Kidney glomerular epithelial cell (primary cell): ENCODE measurements around the gene OTULINL.
"Not testable (repeated sequence)": the region's sequence is repeated elsewhere in the genome, so short reads cannot be mapped to it uniquely, and the experiment has no call there.

ENCODE experiments used
- DNase-seq: peaks from one replicate; lab custom pipeline; 2025; lab: John Stamatoyannopoulos, UW

OTULINL gene

DNA sequence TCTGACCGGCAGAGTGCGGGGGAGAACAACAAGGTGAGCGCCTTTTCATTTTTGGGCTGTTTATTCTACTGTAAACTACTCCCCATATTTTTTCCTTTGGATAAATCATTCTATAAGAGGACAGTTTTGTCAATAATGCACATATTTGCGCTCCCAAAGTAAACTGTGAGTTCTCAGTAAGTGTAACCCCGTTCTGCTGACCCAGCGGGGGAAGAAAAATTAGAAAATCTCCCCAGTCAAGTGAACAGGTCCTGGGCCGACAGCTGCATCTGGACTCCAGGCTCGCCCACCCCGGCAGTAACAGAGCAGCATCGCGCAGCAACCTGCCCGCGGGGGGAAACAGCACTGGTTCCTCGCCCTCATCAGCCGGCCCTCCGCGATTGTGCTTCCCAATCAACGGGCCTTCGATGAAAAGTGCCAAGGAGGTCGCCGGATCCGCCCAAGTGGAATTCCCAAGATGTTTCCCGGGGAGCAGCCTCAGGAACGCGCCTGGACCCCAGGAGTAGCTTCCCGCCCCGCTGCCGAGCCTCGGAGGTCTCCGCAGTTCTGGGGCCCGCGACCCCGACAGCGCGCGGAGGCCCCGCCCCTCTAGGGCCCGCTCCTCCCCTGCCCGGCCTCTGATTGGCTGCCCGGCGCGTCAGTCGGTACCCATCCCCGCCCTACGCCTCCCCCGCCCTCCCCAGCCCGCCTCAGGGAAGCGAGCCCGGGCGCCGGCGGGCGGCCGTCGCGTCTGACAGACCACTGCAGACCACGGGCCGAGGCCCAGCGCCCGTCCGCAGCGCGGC is at the start of gene OTULINL:
Gene OTULINL, plus strand, starts transcription at position 687 of the 785 bp plus-strand sequence. CDS start 103 bp downstream, outside the sequence.
- DNase-seq, result peak; percentile 44

DNA sequence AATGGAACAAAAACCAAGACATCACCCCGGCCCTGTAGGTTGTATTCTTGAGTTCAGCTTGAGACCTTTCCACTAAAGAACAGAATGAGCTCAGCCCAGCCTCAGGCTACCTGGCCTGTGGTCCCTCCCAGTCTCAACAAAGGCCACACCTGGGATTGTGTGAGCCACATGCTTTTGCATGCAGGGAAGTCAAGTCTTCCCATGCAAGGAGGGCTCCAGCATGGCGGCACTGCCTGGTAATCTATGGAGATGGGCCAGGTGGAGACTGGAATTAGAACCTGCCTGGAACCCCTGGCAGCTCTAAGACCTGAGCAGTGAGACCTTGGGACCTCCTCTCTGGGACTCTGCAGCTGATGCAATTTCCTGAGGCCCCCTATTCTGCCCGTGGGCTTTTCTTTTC is 49.4 kb upstream of the OTULINL start:
- no peak for DNase-seq

DNA sequence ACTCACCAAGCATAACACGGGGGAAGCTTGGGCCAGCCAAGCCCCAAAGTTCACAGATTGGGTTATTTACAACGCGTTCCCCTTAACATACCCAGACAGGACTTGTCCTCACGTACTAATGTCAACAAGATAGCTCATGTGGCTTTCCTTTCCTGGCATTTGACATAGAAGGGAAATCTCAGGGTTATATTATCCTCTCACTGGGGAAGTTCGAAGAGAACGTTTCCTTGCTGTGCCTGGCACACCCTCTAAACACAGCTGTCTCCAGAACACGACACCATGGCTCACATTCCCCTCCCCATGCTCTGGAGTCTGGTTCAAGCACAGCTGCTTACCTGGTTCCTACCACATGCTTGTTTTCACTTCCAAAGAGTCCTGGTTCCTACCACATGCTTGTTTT is 46.8 kb upstream of the OTULINL start:
- DNase-seq, result no peak

GRCh38 chr5:14545308-14545707 is 36.3 kb upstream of the OTULINL start:
- no peak for DNase-seq

DNA sequence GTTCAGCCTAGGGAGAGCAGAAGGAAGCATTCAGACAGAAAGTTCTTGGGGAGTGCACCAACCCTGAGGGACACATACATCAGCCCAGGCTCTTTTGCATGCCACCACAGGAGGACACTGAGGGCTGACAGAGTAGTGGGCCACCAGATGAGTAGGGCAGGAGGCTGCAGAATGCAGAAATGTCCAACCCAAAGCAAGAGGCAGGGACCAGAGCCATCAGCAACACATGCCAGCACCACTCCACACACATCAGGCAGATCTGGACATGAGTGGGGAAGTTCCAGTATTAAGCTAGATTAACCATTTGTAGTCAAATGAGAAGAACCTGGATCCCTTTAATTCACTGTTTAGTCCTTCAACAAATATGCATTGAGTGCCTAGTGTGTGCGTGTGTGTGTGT is 35.7 kb upstream of the OTULINL start:
- DNase-seq, result no peak

- no peak for DNase-seq
Observed at GRCh38 chr5:14547666-14548065, 33.9 kb upstream of the OTULINL start.

- DNase-seq, result no peak
Observed at GRCh38 chr5:14551211-14551610, 30.4 kb upstream of the OTULINL start.

GRCh38 chr5:14552017-14552416 is 29.6 kb upstream of the OTULINL start:
- DNase-seq, result no peak

DNA sequence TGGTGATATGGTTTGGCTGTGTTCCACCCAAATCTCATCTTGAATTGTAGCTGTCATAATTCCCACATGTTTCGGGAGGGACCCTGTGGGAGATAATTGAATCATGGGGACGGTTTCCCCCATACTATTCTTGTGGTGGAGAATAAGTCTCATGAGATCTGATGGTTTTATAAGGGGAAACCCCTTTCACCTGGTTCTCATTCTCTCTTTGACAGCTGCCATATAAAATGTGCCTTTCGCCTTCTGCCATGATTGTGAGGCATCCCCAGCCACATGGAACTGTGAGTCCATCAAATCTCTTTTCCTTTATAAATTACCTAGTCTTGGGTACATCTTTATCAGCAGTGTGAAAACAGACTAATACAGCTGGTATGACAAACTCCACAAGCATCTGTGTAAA is 27.3 kb upstream of the OTULINL start:
- not testable (repeated sequence) for DNase-seq

DNA sequence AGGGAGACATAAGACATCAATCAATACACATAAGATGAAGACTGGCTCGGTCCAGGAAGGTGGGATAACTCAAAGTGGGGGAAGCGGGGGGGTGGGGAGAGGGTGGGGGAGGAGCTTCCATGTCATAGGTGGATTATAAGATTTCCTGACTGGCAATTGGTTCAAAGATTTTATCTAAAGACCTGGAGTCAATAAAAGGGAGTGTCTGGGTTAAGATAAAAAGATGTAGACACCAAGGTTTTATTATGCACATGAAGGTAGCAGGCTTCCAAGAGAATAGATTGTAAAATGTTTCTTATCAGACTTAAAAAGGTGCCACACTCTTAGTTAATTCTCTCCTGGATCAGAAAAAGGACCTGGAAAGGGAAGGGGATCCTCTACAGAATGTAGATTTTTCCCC is 25.6 kb upstream of the OTULINL start:
- no peak for DNase-seq

DNA sequence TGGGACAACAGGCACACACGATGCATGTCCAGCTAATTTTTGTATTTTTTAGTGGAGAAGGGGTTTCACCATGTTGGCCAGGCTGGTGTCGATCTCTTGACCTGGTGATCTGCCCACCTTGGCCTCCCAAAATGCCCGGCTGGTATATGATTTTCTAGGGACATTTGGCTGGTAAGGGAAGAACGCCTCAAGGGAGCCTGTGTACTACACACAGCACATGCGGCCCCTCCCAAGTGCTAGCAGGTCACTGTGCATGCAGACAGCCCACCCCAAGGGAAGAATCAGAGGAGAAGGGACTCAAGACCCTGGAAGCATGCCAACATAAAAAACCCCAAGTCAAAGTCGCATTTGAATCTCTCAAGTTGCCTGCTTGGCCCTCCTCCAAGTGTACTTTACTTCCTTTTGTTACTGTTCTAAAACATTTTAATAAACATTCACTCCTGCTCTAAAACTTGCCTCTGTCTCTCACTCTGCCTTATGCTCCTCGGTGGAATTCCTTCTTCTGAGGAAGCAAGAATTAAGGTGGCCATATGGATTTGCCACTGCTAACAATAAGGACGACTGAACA is 24.3 kb upstream of the OTULINL start:
- DNase-seq, result no peak

DNA sequence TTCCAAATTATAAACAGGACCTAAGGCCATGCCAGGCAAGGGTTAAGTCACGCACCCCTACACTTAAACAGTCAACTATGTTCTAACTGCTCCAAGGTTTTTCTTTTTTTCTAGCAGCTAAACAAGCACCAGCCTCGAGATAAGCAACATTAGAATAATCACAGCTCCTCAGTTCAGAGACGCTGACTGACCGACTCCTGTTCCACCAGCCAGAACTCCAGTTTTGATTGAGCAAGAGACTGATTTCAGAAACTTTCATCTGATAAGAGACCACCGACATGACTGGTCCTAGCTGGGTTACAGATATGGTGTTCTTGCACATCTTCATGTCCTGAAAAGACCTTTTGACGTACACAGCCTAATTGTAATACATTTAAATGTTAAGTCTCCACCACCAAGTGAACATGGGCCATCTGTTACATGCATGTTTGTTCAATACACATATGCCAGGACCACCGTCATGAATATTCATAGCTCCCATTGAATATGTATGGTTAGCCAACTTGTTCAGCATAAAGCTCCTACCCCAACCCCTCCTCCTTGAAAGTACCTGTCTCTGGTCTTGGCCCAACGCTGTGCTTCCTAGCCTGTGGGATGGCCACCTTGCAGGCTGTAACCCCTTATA is 23.7 kb upstream of the OTULINL start:
- DNase-seq, result no peak

- DNase-seq, result no peak
Observed at GRCh38 chr5:14560091-14560595, 21.4 kb upstream of the OTULINL start.

DNA sequence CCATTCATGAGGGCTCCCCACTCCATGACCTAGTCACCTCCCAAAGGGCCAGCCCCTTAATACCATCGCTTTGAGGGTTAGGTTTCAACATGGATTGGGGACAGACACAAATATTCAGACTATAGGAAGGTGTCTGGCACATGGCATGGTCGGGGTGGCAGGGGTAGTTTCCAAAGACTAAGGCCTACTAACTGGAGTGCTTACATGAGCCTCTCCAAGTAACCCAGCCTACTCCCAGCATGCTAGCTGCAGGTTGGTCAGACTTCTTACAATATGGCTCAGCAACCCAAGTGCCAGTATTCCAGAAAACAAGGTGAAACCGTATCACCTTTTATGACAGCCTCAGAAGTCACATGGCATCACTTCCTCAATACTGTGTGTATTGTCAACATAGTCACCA is 19.9 kb upstream of the OTULINL start:
- DNase-seq, result no peak

GRCh38 chr5:14568333-14568732 is 13.3 kb upstream of the OTULINL start:
- no peak for DNase-seq

DNA sequence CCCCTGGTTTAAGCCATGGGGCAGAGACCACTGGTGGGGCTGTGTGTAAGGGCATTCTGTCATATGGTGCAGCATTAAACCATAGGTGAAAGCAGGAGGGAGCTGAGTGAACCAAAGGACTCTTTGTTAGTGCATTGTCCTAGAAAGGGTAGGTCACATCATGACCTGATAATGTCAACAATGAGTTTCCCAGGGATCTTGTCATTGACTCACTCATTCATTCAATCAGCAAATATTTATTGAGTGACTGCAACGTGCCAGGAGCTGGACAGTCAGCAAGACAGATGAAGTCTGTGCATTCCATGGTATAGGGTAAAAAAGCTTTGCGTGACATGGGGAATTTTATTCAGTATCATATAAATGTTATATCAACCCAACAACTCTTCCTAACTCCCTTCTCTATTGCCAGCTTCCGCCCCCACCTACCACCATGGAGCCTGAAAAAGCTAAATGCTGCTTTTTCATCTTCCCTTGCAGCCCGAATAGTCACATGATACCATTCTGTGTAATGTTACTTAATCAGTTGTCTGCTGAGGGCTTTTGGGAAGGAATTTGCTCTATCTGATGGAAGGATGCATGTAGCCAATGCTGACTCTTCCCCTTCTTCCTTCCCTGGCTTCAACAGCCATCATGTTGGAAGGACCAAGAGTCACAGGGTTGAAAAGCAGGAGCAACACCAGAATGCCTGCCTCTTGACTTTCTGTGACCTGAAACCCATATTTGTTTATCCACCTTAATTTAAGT is 11.5 kb upstream of the OTULINL start:
- DNase-seq, result no peak

GRCh38 chr5:14571901-14572300 is 9.7 kb upstream of the OTULINL start:
- DNase-seq, result no peak

- DNase-seq, result no peak
Observed at GRCh38 chr5:14572385-14572784, 9.2 kb upstream of the OTULINL start.

DNA sequence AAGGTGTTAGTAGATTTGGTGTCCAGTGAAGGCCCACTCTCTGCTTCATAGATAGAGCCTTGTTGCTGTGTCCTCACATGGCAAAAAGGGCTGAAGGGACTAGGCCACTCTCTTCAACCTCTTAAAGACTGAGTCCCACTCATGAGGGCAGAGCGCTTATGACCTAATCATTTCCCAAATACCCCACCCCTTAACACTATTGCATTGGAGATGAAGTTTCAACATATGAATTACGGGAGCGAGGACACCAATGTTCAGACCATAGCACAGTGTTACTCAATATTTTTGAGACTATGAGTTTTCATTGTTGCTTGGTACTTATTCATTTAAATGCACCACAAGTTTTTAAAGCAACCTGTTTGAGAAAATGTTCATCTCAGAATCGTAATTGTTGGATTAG is 8.8 kb upstream of the OTULINL start:
- no peak for DNase-seq

GRCh38 chr5:14574096-14574495 is 7.5 kb upstream of the OTULINL start:
- no peak for DNase-seq

DNA sequence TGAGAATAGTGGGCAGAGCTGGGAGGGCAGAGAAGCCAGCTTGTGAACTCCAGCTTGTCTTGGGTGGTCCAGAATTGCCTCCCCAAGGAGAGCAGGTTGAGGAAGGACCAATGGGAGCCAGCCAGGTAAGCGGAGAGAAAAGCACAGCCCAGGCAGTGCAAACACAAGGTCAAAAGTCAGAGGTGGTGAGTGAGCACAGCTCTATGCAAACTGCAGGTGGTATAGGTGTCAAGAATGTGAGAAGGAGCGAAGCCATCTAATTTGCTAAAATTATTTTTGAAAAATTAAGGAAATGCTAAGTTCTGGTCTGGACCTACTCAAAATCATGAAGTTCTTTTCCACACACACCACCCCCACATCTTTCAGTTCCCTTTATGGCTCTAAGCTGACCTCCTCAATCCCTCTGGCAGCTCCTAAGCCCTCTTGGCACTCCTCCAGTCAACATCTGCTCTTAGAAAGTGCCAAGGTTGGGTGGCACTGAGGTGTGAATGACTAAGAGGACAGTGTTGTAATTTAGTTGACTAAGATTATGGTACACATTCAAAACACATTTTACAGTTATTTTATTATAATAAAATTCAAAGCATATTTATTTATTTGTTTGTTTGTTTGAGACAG is 6.6 kb upstream of the OTULINL start:
- no peak for DNase-seq

- DNase-seq, result no peak
Observed at GRCh38 chr5:14576206-14576605, 5.4 kb upstream of the OTULINL start.
